Mesenteric fat pad (tissue), 1 donor: Measurements from ENCODE around the gene TRAF6. TPM values are rescaled to one million over a fixed set of nuclear protein-coding genes. Genes with fewer than 3 reads are reported as not detected.
A peak's percentile ranks its signal among the peaks of the same experiment; 100 is the strongest.
"Not testable (repeated sequence)": the region's sequence is repeated elsewhere in the genome, so short reads cannot be mapped to it uniquely, and the experiment has no call there.

Experiments used
- DNase-seq: peaks from one replicate; pipeline ENCODE4 v3.0.0-alpha.2; 2020; ENCODE audit warnings: low spot score
- long read RNA-seq: library from polyadenylated mRNA; unstranded; transcript quantifications from one replicate; pipeline ENCODE4 v2.0.0, GENCODE V29; 2020
- total RNA-seq: library from RNA; stranded (reverse); fragmentation: NEBNext Ultra II Directional; extraction: Animal tissue kit (Norgen Biotek cat#: 25700); gene quantifications from one replicate; pipeline ENCODE4 v1.2.1, GENCODE V29; 2021
- donor health status: DM: yes; HTN: yes; CAD: no.

TRAF6 gene, protein sequence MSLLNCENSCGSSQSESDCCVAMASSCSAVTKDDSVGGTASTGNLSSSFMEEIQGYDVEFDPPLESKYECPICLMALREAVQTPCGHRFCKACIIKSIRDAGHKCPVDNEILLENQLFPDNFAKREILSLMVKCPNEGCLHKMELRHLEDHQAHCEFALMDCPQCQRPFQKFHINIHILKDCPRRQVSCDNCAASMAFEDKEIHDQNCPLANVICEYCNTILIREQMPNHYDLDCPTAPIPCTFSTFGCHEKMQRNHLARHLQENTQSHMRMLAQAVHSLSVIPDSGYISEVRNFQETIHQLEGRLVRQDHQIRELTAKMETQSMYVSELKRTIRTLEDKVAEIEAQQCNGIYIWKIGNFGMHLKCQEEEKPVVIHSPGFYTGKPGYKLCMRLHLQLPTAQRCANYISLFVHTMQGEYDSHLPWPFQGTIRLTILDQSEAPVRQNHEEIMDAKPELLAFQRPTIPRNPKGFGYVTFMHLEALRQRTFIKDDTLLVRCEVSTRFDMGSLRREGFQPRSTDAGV
- 13.4 TPM for total RNA-seq
- long read RNA-seq, full-length matches to known transcripts = 15 of 18 reads
- long read RNA-seq, partial matches to known transcripts = 2 of 18 reads
- long read RNA-seq, other reads (novel, unspliced or antisense) = 1 of 18 reads

DNA sequence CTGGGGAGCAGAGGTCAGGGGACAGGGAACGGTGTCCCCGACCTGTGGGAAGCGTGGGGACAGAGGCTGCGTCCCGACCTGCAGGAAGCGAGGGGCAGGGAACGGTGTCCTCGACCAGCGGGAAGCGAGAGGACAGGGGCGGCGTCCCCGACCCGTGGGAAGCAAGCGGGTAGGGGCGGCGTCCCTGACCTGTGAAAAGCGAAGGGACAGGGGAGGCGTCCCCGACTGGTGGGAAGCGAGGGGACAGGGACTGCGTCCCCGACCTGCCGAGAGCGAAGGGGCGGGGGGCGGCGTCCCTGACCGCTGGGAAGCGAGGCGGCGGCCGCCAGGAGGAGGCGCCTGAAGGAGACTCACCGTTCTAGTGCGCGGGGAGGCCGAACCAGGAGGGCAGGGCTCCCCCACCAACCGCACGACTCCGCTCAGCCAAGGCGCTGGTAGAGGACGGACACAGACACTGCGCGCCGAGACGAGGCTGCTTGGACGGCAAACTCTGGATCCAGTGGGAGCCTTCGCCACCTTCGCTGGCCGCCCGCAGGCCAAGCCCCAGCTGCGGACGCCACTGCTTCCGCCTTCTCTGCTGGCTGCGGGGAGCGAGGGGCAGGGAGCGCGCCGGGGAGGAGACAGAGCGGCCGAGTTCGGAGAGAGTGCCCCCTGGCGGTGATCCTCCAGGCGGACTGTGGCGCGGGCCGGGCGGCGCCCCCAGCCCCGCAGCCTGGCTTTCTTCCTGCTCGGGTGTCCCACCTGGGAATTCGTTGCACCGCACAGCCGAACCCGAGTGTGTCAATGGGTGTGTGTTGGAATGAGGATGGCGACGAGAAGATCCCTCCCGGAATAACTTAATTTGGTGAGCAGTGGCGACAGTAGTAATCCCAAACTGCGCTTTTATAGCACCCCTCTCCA lies at the start of gene TRAF6:
TRAF6 (minus strand) TSS at position 579 of the 900 bp plus-strand sequence. CDS start 8,757 bp downstream, outside the sequence.
- DNase-seq = peak; percentile 97

DNA sequence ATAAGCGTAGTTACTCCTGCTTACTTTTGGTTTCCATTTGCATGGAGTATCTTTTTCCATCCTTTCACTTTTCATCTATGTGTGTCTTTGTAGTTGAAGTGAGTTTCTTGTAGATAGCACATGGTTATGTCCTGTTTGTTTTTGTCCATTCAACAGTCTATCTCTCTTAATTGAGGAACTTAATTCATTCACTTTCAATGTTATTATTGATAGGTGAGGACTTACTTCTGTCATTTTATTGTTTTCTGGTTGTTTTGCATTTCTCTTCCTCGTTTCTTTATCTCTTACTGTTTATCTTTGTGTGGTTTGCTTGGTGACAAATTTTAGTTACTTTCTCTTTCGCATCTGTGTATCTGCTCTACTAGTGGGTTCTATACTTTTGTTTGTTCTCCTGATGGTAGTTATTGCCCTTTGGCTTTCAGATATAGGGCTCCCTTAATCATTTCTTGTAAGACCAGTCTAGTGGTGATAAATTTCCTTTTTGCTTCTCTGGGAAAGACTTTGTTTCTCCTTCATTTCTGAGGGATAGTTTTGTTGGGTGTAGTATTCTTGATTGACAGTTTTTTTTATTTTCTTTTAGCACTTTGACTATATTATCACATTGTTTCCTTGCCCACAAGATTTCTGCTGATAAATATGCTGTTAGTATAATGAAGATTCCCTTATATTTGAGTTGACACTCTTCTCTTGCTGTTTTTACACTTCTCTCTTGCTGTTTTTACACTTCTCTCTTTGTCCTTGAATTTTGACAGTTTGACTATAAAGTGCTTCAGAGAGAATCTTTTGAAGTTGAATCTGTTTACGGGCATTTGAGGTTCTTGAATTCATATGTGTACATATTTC lies 48.7 kb upstream of the TRAF6 start:
- no peak for DNase-seq

DNA sequence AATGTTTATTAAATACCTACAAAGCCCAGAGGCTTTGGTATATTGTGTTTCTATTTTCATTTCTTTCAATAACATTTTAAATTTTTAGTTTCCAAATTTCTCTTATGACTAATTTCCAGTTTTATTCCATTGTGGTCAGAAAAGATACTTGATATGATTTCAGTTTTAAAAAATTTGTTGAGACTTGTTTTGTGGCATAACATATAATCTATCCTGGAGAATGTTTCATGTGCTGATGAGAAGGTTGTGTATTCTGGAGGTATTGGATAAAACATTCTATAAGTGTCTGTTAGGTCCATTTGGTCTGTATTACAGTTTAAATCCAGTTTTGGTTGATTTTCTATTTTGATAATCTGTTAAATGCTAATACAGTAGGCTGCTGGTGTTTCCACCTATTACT lies 47.9 kb upstream of the TRAF6 start:
- no peak for DNase-seq

DNA sequence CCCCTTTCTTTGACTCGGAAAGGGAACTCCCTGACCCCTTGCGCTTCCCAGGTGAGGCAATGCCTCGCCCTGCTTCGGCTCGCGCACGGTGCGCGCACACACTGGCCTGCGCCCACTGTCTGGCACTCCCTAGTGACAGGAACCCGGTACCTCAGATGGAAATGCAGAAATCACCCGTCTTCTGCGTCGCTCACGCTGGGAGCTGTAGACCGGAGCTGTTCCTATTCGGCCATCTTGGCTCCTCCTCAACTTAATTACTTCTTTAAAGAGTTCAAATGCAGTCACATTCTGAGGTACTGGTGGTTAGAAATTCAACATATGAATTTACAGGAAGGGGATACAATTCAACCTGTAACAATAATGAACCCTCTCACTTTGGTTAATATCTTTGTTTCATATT lies 47.3 kb upstream of the TRAF6 start:
- not testable (repeated sequence) for DNase-seq

DNA sequence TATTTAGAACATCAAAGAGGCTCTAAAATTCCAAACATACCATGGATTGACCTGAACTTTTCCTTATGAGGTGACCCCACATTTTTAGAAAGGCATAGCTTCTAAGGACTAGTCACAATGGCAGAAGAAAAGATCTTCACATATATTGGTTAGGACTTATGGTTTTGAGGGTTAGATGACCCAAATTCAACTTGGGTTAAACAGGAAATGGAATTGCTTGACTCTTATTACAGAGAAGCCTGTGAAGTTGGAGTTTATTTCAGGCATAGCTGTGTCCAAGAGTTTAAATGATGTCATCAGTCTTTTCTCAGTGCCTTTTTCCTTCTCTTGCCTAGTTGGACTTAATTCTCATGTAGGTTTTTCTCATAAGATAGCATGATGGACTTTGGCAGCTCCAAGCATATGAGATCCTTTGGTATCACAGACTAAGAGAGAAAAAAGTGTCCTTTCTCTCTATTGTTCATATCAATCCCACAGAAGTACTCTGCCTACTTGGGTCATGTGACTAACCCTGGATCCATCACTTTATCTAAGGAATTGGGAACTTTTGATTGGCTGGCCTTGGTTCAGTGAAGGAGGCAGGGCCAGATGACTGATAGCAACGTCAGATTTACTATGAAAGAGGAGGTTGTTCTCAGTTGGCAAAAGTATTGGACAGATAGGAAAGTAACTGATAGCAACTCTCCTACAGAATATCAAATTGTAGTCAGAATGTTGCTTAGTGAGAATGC lies 40.5 kb upstream of the TRAF6 start:
- DNase-seq = no peak

DNA sequence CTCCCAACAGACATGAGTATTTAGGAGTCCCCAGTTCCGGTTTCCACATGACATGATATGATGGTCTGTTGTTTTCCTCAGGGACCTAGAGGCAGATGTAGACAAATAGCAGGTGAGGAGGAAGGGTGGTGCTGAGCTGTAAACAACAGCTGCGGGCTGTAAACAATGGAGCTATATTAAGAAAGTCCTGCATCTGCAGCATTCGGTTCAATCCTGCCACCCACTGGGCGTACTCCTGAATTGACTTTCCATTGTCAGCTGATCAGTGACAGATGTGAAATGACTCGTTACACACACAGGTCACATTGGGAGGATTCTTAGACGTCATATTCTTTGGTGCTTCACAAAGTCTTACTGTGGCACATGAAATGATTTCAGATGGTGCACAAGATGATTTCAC lies 30.9 kb upstream of the TRAF6 start:
- DNase-seq = no peak

DNA sequence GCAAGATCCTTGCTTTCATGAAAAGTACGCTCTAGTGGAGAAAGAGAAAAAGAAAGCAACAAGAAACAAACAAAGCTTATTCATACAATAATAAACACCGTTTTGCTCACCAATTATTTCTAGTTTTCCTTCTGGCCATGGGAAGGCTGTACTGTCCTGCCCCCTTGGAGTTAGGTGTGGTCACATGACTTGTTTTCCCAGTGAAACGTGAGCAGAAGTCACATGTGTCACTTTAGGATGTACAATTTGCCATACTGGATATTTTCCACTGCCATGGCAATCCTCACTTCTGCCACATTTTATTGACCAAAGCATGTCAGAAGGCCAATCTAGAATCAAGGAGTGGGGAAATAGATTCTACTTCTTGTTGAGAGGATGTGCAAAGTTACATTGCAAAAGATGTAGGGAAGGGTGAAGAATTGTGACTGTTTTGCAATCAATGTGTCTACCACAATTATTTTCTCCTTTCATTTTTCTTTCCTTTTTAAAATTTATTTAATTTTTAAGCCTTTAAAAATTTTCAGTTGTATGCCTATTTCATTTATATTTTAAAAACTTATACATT lies 24.3 kb upstream of the TRAF6 start:
- no peak for DNase-seq

DNA sequence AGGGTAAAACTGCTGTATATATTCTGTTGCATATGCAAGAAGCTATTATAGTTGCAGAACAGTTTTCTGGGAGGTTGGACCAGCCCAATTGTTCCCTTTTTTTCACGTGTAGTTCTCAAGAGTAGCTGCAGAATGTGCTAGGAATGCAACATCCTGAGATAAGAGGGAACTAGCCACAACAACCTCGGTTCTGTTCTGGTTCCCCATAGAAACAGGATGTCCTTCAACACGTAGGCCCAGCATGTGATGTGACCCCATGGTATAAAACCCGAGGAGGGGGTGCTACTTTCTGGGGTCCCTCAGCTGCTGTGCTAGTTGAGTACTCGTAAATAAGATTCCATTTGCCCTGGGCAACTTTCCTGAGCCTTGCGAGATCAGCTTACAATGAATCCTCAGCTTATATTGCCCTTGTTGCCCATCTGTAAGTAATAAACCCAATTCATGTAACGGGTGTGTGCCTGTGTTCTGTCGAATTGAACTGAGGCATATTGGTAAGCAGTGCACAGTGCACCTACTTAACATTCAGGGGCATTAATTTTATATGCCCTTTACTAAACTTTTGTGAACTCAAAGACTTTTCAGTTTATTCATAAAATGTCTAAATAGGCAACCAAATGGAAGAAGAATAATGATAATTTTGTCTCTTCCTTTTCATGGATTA lies 23.0 kb upstream of the TRAF6 start:
- no peak for DNase-seq

DNA sequence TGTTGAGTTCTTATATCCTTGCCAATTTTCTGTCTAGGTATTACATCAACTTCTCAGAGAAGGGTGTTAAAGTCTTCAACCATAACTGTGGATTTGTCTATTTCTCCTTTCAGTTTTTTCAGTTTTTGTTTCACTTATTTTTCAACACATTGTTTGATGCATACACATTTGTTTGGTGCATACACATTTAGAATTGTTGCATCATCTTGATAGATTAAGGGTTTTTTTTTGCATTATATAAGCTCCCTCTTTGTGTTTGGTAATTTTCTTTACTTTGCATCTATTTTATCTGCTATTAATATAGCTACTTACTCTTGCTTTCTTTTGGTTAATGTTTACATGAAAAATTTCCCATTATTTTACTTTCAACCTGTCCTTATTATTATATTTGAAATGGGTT lies 20.8 kb upstream of the TRAF6 start:
- DNase-seq = no peak

DNA sequence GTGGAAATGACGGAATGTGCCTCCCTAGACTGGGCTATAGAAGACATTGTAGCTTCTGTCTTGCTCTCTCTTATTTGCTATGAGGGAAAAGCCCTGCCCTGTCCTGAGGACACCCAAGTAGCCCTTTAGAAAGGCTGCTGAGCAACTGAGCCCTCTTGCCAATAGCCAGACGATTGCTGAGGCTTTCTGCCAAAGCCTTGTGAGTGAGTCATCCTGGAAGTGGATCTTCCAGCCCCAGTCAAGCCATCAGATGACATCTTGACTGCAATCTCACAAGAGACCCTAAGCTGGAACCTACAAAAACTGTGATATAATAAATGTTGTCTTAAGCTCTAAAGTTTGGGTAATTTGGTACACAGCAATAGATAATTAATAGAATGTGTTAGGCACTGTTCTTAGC lies 3.9 kb upstream of the TRAF6 start:
- no peak for DNase-seq

DNA sequence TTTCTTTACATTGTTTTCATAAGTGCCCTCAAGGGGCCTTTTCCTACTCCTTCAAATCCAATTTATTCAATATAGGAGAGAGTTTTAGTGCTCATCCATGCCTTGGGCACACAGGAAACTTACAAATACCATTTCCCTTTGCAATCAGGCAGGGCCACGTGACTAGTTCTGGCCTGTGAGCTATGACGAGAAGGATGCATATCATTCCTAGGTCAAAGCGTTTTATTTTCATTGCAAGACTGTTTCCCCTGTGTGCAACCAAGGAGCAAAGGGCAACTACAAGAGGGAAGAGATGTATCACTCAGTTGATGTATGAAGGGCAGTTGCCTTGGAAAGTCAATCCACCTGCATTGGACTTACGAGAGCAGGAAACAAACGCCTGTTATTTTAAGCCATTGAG lies 1.9 kb upstream of the TRAF6 start:
- DNase-seq = no peak

DNA sequence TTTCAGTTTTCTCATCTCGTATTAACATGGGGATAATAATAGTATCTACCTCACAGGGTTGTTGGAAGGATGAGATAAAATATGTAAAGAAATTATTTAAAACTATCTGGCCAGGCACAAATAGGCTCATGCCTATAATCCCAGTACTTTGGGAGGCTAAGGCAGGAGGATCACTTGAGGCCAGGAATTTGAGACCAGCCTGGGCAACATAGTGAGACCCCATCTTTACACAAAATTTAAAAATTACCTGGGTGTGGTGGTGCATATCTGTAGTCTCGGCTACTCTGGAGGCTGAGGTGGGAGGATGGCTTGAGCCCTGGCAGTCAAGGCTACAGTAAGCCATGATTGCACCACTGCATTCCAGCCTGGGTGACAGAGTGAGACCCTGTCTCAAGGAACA lies 990 bp upstream of the TRAF6 start:
- not testable (repeated sequence) for DNase-seq

DNA sequence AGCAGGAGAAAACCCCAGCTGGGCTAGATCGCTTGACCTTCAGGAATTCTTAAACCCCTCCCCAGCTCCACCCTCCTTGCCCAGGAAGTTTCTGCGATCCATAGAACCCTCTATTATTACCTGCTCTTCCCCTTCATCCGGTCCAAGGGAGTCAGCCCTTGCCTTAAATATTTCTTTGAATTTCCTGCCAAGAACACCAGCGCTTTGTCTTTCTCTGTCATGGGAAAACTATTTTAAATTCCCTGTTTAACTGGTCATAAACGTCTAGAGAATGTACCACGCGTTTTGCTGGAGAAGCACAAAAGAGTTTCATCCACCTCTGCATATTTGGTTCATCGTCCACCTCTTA lies 496 bp upstream of the TRAF6 start:
- DNase-seq = no peak

DNA sequence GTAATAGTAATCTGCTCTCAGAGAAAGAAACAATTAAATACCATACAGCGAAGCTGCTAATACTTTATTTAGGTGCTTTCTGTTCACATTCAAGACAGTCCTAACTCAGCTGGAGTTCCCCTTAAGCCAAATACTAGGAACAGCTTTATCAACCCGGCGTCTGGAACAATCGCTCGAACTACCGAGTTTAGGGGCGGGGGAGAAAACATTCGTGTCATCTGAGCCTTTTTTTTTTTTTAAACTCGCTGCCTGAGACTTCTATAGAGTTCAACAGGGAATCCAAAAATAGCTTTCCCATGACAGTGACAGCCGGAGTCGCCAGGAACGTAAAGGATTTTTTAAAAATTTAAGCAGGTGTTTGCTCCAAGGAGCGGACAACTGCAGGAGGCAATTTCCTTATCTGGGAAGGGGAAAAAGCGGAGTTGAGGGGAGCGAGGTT lies 852 bp downstream of the TRAF6 start:
- DNase-seq = no peak

DNA sequence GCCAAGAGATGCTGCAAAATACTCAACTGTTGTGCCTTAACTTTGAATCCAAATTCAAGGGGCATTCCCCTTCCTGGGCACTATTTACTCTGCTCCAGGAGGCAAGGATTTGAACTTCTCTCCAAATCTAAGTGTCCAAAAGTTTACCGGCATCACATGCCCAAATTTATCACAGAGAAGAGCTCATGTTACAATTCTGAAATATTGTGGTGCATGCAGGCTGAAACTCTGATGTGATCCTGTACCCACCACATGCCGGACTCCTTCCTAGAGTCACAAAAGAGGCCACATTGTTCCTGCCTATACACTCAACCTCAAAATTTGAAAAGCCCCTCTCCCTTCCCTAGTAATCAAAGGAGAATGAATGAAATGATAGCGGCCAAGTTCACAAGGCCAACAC lies 1.3 kb downstream of the TRAF6 start:
- DNase-seq = no peak

DNA sequence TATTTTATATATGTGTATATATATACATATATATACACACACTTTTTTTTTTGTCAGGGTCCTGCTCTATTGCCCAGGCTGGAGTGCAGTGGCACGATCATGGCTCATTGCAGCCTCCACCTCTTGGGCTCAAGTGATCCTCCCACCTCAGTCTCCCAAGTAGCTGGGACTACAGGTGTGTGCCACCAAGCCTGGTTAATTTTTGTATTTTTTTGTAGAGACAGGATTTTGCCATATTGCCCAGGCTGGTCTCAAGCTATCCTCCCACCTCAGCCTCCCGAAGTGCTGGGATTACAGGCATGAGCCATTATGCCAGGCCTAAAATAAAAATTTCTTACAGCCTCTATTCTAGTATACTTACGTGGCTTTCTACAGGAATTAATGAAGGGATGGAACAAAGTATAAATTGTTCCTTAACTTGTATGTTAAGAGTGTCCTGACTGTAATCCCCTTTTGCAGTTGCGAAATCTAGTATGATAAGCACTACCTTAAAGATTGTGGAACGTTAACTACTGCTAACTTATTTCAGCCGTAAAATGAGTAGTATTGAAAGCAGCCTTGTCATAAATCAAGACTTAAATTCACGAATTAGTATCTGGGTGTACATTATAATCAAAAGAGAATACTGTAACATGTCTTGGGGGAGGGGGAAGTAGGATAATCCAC lies 2.1 kb downstream of the TRAF6 start:
- DNase-seq = no peak

DNA sequence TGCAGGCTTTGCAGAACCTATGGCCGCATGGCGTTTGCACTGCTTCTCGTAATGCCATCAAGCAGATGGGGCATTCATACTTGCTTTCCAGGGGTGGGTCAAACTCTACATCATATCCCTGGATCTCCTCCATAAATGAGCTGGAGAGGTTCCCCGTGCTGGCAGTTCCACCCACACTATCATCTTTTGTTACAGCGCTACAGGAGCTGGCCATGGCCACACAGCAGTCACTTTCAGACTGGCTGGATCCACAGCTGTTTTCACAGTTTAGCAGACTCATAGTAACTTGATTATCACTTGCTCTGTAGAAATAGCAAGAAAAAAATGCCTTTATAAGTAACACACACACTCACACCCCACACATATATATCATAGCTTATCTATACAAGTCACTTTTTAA lies 8.8 kb downstream of the TRAF6 start:
- no peak for DNase-seq

DNA sequence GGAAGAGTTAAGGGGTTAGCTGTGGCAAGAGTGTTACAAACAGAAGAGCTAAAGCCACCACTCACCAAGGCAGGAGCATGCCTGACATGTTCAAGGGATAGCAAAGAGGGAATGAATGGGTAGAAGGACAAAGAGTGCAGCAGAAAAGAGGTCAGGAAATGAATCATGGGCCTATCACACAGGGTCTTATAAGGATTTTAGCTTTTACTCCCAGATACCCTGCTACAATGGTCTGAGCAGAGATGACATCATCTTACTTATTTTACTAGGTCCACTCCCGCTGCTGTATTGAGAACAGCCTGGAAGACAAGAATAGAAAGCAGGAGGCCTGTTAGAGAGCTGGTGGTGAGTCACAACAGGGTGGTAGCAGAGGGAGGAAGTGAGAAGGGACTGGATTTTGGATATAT lies 9.8 kb downstream of the TRAF6 start:
- DNase-seq = no peak

DNA sequence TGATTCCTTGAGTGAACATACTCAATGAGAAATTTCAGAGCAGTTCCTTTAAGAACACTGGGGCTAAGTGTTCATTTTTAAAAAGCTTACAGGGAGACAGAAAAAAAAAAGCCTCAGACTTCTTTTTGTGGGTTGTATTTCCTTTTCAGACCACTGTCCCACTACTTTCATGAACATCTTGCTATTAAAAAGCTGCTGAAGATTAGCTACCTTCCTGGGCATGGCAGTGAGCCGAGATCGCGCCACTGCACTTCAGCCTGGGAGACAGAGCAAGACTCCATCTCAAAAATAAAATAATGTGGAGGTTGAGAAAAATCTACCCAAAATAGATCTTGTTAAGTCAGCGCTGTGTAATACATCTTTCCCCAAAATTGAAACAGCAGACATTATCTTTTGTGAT lies 10.8 kb downstream of the TRAF6 start:
- DNase-seq = no peak
